GM18505 (cell line): ENCODE data around the gene TTYH3.
"Not testable (repeated sequence)": the region's sequence is repeated elsewhere in the genome, so short reads cannot be mapped to it uniquely, and the experiment has no call there.

Experiments used
- ATAC-seq: cut with Tn5 transposase; IDR thresholded peaks from one replicate; pipeline ENCODE4 v1.9.1; 2021; ENCODE audit not compliant: unreplicated experiment
- POLR2A ChIP-seq: IDR thresholded peaks from 4 replicates; pipeline ENCODE4 v1.6.1; 2011; ENCODE audit warnings: borderline replicate concordance; ENCODE audit not compliant: insufficient read depth, insufficient read length; ENCODE audit errors: extremely low read depth

The TTYH3 gene

DNA sequence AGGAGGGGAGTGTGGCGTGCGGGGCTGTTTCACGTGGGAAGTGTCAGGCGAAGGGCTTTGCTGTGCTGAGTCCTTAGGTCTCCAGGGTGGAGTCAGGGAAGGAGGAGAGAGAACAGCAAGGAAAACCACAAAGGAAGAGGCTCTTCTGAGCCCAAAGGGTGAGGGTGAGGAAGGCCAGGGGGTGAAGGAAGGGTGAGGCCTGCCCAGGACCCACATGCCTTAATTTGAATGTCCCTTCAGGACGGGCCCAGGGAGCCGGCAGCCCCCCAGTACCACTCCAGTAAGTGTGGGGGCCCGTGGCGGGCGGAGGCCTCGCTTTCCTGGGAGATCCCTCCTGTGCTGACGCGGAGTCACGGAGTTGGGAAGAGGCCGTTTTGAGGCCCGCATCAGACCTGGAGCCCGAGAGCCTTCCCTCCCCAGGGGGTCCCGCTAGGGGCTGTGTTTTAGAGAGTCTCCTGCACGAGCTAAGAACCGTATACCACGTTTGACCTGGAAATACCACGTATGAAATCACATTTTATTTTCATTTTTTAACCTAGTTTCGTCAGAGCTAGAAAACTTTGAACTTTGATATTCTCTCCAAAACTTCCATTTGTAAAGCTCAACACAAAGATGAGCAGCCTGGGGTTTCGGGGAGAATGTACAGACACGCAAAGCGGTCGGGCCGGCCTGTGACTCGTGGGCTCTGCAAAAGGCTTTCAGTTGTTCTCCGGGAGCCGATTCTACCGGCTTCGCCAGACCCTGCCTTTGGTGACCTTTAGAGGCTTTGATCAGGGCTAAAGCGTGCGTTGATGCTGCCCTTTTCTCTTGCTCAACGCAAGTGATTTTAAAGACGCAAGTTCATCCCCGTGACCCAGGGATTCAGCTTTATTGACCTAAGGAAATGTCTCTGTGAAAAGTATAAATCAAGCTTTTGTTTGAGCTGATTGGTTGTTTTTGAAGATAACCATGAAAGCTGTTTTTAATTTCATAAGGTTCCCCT, 23.6 kb upstream of the TTYH3 start:
- no peak for TF ChIP-seq POLR2A
- ATAC-seq: no peak

DNA sequence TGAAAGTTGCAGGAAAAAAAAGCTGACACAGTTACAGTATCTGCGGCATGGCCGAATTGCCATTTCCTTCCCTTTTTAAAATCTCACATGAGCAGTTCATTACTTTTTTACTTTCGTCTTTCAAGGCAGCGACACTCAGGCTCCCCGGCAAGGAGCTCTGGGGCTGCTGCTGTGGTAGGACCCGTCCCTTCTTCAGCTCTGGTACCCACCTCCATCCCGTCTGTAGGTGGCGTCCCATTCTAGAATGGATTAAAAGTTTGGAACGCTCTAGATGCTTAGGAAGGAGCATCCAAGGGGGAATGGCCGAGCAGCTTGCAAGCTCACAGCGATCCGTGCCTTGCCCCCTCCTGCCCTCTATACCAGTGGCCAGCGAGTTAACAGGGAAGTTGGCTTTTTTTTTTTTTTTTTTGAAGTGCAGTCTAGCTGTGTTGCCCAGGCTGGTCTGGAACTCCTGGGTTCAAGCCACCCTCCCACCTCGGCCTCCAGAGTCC, 22.8 kb upstream of the TTYH3 start:
- ATAC-seq: no peak
- no peak for TF ChIP-seq POLR2A

DNA sequence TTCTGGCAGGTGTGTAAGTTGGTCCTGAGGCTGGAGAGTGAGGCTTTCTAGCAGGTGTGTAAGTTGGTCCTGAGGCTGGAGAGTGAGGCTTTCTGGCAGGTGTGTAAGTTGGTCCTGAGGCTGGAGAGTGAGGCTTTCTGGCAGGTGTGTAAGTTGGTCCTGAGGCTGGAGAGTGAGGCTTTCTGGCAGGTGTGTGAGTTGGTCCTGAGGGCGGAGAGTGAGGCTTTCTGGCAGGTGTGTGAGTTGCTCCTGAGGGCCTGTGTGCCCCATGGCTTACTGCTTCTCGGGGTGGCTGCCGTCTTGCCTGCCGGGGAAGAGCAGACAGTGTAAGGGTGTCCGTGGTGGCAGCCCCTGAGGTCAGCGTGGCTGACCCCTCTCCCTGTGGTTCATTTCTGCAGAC, 22.1 kb upstream of the TTYH3 start:
- not testable (repeated sequence) for ATAC-seq

DNA sequence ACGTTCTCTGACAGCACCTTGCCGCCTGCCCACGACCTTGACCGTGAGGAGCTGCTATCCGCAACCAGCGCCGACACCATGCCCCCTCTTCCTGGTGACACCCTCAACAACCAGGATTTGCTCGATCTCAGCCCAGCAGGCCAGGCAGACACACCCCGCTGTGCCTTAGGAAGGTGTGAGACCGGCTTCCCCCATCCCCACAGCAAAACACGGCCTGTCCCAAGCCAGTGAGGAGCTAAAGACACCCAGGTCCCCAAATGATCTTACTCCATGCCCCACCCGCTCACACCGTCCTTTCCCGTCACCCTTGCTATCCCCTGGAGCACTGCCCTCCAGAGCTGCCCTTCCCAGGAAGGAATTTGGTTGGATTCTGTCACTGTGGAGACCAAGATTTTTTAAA, 21.3 kb upstream of the TTYH3 start:
- TF ChIP-seq POLR2A: no peak
- no peak for ATAC-seq

DNA sequence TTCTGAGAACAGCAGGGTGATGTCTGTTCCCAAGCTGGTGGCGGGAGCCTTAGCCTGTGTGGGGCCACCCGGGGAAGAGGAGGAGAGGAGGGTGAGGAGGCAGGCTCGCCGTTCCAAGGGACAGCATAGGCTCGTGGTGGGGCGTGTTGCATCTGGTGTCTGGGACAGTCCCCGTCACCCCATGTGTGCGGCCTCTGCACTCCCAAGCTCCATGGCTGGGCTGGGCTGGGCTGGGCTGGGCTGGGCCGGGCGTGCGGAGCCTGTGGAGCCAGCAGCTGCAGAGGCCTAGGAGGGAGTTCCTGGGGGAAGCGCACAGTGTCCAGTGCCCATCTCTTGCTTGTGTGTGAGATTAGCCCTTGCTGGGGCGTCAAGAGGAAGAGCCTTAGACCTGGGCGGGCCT, 20.9 kb upstream of the TTYH3 start:
- TF ChIP-seq POLR2A: no peak
- no peak for ATAC-seq

DNA sequence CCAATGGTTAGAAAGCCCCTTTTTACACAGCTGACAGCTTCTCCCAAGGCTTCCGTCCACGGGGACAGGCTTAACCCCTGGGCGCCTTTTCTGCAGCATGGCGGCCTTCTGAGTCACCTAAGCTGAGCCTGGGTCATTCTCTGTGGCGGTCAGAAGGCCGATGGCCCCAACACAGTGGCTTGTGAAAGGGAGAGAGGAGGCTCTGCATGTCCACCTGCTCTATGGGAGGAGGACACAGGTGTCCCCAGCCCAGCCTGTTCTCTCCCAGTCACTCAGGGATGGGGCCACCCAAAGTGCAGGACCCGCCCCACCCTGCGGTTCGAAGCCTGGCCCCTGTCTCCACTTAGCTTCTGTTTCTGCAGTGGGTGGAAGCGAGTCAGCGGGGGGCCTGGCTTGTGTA, 20.4 kb upstream of the TTYH3 start:
- no peak for ATAC-seq
- no peak for TF ChIP-seq POLR2A

DNA sequence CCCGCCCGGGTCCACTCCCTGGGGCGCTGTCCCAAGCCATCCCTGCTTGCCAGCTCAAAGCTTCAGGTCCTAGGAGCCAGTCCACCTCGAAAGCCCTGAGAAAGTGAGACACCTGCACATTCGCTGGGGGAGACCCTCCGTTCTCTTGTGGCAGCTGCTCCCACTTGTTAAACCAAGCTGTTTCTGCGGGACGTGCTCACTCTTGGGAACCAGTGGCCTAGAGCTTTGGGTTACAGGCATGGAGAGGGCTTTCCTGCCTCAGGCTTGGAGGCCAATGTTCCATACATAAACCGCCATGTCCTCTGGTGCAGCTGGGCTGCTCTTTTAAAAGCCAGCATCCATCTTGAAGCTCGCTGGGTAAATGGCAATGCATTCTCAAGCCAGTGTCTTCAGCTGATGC, 19.9 kb upstream of the TTYH3 start:
- ATAC-seq: no peak
- TF ChIP-seq POLR2A: no peak

DNA sequence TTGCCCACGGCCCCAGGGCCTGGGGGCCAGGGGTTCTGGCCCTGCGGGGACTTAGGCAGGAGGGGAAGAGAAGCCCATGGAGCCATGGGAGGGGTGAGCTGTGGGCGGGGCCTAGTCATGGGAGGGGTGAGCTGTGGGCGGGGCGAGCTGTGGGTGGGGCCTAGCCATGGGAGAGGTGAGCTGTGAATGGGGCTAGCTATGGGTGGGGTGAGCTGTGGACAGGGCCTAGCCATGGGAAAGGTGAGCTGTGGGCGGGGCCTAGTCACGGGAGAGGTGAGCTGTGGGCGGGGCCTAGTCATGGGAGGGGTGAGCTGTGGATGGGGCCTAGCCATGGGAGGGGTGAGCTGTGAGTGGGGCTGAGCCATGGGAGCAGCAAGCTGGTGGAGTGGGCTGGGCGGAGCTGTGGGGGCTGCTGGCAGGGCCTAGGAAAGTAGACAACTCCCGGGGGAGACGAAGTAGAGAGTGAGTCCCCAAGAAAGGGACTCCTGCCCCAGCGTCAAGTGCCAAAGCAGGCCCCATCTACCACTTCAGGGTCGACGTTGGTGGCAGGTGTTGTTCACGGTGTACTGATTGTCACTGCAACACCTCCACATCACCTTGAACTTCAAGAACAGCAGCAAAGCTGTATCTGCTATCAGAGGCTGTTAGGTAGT, 19.2 kb upstream of the TTYH3 start:
- ATAC-seq: no peak
- no peak for TF ChIP-seq POLR2A

DNA sequence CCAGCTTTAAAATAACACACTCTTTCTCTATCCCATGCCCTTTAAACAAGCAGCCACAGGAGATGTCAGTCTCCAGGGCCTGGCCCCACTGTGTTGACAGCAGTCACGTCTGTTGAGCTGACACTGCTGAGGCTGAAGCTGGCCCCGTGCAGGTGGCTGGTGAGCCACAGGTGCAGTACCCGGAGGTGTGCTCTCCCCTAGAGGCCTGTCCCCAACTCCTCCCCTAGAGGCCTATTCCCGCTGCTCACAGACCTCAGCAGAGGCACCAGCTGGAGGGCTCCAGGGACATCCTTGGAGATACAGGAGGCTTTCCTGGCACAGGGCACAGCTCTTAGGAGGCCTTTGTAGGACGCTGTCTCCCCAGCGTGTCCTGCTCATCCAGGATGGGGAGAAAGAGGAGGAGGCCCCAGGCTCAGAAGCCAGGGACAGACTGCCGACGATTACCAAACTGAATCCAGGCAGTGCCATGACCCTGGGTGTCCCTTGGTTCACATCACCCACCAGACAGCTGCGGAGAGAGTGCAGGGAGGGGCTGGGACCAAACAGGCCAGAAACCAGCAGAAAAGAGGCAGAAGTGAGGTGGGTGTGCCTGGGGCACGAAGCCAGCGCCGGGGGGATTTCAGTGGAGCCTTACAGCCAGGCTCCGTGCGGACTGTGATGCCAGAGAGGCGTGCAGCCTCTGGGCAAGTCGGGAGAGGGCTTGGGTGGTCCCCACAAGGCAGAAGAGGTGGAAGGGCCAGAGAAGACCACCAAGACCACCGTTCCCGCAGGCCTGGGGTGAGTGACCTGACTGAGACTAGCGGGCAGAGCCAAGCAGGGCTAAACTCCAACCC, 18.5 kb upstream of the TTYH3 start:
- no peak for ATAC-seq
- TF ChIP-seq POLR2A: no peak

DNA sequence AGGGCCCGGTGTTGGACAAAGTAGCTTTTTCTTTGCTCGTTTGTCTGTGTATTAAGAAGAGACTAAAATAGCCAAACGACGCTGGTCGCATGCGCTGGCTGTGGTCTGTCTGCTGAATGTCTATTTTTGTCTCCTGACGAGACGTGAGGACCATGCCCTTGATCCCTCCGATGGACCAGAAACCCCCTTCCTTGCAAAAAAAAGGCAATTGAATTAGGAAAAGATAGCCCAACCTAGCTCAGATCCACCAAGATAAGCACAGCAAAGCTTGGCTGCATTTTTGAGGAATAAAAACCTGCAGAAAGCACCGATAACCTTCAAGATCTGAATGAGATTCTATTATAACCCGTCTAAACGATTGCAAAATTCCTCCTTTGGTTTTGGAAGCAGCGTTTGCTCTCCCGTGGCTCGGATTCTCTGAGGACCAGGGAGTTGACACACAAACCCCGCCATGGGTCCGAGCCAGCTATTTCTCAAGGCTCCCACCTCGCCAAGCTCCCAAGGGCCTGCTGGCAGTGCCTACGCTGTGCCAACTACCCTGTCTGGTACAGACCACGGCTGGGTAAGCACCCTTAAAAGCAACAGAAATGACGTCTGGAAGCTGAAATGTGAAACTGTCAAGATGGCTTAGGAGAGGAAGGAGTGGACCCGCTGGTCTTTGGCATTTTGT, 17.7 kb upstream of the TTYH3 start:
- no peak for TF ChIP-seq POLR2A
- no peak for ATAC-seq

DNA sequence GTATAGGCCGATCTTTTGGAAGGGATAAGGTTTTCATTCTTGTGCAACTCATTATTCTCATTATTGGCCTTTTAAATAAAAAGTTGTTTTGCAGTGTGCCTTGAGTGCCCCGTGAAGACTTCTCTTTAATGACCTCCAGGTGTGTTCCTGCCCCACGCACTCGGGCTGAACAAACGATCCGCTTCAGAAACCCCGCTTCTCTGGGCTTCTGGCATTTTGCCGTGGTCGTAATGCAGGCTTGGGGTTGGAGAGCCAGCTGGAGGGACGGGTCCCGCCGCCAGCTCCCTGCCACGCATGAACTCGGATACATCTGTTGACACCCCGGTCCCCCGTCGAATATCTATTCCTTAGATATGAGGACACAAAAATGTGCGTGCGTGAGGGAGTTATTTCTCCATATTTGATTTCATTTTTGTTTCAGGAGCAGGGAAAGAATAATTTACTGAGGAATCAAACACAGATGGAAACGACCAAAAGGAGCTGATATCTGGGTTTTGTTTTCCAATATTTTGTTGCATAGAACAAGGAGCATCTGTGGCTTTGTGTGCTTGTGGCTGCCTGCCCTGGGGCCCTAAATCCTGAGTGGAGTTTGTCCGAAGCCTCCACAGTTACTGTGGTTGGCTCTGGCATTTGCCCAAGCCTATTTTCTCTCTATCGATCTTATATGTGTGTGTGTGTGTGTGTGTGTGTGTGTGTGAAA, 17.0 kb upstream of the TTYH3 start:
- ATAC-seq: no peak
- no peak for TF ChIP-seq POLR2A
